Loucy (cell line): Measurements from ENCODE around the gene KDM6B.

Experiments
- CTCF ChIP-seq: fragments of 200-600 bp; sonication (generic); conservative IDR thresholded peaks from 2 replicates; pipeline ENCODE4 v1.5.1; 2014; ENCODE audit warnings: mild to moderate bottlenecking, antibody characterized with exemption, low read length
- EZH2phosphoT487 ChIP-seq: fragments of 200-600 bp; IDR thresholded peaks from 2 replicates; pipeline ENCODE4 v1.6.1; 2018; ENCODE audit warnings: antibody characterized with exemption, mild to moderate bottlenecking, moderate library complexity, borderline replicate concordance

- TF ChIP-seq EZH2phosphoT487 (no peak), CTCF (no peak)
Measured at GRCh38 chr17:7882068-7882467, 48.1 kb downstream of the KDM6B start.
